Measurements from ENCODE around the gene C3orf38. TPM values are rescaled to one million over a fixed set of nuclear protein-coding genes. Genes with fewer than 3 reads are reported as not detected.
A peak's percentile ranks its signal among the peaks of the same experiment; 100 is the strongest.
"Not testable (repeated sequence)": the region's sequence is repeated elsewhere in the genome, so short reads cannot be mapped to it uniquely, and the experiment has no call there.

C3orf38 gene
- total RNA-seq, 1 donor from 2014 or later: 15.3 TPM

GRCh38 chr3:88151358-88151757 is 1.6 kb downstream of the C3orf38 start:
- peak overlapping the region; percentile 99 for H3K4me3 ChIP-seq (ENCODE audit: low read depth, low read length)
- no peak for DNase-seq (ENCODE audit: low read depth)
- TF ChIP-seq CTCF (conservative IDR thresholded peaks at IDR 0.05; ENCODE audit: low read depth, low read length): no peak

- TF ChIP-seq CTCF (conservative IDR thresholded peaks at IDR 0.05; ENCODE audit: low read depth, low read length): no peak
- DNase-seq (ENCODE audit: low read depth): no peak
- no peak overlapping the region for H3K4me3 ChIP-seq (ENCODE audit: low read depth, low read length)
These were observed 3.1 kb downstream of the C3orf38 start for GRCh38 chr3:88152841-88153240.

DNA sequence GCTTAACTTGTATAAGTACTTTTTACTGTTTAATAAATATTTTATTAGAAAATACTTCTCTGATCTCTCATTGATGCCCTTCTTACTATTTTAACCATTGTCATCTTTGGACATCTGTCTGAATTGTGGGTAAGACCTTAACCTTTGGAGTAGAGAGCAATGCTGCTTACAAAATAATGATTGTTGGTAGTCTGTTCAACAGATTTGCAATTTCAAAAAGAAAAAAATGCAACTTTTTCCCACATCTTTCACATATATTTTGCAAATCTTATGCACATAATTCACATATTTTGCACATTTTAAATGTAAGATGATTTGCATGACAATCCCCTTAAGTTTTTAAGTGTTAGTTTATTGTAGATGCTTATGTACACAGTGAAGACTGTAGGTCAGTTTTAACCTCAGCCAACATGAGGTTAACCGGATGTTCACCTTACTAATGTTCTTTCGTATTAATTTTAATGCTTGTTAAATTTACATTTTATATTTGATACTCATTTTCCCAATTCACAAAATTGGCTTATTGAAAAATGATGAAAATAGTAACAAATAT is 16.7 kb downstream of the C3orf38 start:
- no peak overlapping the region for H3K4me3 ChIP-seq (ENCODE audit: low read depth, low read length)
- no peak for DNase-seq (ENCODE audit: low read depth)
- no peak for TF ChIP-seq CTCF (conservative IDR thresholded peaks at IDR 0.05; ENCODE audit: low read depth, low read length)

- H3K4me3 ChIP-seq (ENCODE audit: low read depth, low read length): no peak overlapping the region
- no peak for DNase-seq (ENCODE audit: low read depth)
- no peak for TF ChIP-seq CTCF (conservative IDR thresholded peaks at IDR 0.05; ENCODE audit: low read depth, low read length)
These were observed 17.4 kb downstream of the C3orf38 start for GRCh38 chr3:88167173-88167572.

DNA sequence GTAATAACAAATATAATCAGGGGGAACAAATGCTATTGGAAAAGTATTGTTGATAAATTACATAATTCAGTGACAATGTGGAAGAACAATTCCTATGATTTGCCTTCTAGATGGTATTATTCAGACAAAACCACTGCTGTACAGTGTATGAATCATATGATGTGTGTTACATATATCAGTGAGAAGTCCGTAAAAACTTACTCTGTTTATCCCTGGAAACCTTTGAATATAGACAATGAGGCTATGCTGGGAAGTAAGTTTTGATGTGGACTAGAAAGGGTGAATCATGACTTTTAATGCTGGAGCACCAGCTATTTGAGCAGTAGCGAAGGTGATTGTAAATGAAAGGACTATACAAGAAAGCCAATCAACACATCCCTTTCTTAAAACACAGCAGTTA is 17.9 kb downstream of the C3orf38 start:
- DNase-seq (ENCODE audit: low read depth): no peak
- H3K4me3 ChIP-seq (ENCODE audit: low read depth, low read length): no peak overlapping the region
- TF ChIP-seq CTCF (conservative IDR thresholded peaks at IDR 0.05; ENCODE audit: low read depth, low read length): no peak

DNA sequence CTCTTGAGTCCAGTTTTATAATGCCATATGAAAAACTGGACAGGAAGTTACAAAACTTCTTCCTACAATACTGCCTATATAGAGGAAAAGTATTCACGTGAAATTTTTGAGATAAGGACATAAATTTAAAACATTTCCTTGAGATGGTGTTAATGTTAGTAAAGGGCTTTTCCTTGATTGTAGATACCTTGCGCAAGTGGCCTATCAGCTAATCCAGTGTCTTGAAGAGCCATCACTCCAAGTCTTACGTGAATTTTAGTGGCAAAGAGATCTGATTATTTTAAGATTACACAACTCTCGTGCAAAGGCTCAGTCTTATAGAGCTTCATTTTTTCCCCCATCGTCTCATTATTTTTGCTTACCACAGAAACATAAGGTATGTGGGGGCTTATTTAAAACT is 18.4 kb downstream of the C3orf38 start:
- DNase-seq (ENCODE audit: low read depth): no peak
- no peak for TF ChIP-seq CTCF (conservative IDR thresholded peaks at IDR 0.05; ENCODE audit: low read depth, low read length)

GRCh38 chr3:88180398-88180999 is 30.7 kb downstream of the C3orf38 start:
- peak; percentile 51 for TF ChIP-seq CTCF (conservative IDR thresholded peaks at IDR 0.05; ENCODE audit: low read depth, low read length)
- H3K4me3 ChIP-seq (ENCODE audit: low read depth, low read length): no peak overlapping the region
- no peak for DNase-seq (ENCODE audit: low read depth)

More for the DNA sequence above, 18.4 kb downstream of the C3orf38 start:
- no peak overlapping the region for H3K4me3 ChIP-seq (ENCODE audit: low read depth, low read length)

- not testable (repeated sequence) for H3K4me3 ChIP-seq (ENCODE audit: low read depth, low read length)
These were observed 32.6 kb downstream of the C3orf38 start for GRCh38 chr3:88182165-88182918.

More at GRCh38 chr3:88182165-88182918, 32.6 kb downstream of the C3orf38 start:
- not testable (repeated sequence) for DNase-seq (ENCODE audit: low read depth)
